Posterior cingulate gyrus (tissue), 11 donors: Measurements from ENCODE around the gene OTOP1.
"Not testable (repeated sequence)": the region's sequence is repeated elsewhere in the genome, so short reads cannot be mapped to it uniquely, and the experiment has no call there.

Source experiments
- DNase-seq, 10 donors: peaks; one replicate each; pipeline versions ENCODE4 v3.0.0 to v3.0.0-alpha.2; 2020 to 2021; ENCODE audit warnings: mixed read lengths in 3 of 10
- intact Hi-C: fragments of 100-400 bp; cut with DNase I; formaldehyde crosslinking; loops from one replicate; pipeline ENCODE4 v1.15.1; 2023

OTOP1 gene

GRCh38 chr4:4166986-4167385 lies 59.7 kb downstream of the OTOP1 start:
- intact Hi-C loops, DNase-seq: not testable (repeated sequence)

DNA sequence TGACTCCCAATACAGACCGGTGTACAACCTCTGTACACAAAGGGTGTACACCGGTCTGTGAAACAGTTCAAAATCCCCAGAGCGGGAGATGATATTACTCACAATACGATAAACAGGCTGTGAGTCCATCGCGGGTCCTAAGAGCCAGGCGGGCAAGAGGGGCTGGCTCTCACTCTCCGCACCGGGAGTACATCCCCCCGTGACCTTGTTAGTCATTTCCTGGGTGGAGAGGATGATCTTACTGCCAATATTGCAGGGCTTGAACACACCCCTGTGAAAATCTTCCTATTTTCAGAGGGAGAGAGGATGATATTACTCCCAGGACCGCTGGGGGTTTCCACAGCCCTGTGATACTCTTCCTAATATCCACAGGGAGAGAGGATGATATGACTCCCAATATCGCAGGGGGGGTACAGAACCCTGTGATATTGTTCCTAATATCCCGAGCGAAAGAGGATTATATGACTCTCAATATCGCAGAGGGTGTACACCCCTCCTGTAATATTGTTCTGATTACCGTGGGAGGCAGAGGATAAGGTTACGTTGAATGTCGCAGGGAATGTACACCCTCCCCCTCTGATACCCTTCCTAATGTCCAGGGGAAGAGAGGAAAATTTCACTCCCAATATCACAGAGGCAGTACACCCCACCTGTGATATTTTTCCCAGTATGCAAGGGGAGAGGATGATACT lies 60.9 kb downstream of the OTOP1 start:
- DNase-seq, intact Hi-C loops: not testable (repeated sequence)

DNA sequence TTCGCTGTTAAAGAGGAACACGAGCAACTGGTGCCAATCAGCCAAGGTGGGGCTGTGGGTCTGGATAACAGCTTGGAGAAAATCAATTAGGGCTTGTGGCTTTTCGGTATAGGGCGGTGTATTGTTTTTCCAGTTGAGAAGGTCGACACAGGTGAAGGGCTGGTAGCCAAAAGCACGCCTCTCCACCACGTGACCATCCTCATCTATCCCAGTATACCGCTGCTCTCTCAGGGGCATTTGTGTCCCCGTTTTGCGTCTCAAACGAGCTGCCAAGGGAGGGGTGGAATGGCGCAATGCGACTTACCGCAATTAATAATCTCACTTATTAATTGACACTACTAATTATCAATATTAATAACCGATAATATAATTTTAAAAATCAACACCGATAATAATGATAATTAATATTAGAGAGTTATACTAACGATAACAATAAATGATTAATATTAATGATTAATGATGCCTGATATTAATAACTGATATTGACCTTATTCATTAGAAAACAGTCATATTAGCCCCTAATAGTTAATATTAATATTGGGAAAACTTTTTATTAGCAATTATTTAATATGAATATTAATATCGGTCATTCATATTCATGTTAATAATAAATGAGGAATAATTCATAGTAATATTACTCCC lies 62.1 kb downstream of the OTOP1 start:
- DNase-seq, intact Hi-C loops: not testable (repeated sequence)

DNA sequence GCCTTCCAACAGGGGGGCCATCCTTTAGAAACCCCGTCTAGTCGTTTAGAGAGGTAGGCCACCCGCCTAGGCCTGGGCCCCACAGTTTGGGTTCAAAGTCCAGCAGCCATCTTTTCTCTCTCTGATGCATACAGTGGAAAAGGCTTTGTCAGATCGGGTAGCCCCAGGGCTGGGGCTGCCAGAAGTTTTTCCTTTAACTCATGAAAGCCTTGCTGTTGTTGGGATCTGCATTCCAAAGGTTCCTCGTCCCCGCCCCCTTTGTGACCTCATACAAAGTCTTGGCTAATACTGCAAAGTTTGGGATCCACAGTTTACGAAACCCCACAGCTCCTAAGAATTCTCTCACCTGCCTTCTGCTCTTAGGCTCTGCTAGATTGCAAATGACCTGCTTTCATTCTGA lies 64.5 kb downstream of the OTOP1 start:
- DNase-seq, intact Hi-C loops: not testable (repeated sequence)

GRCh38 chr4:4160956-4161665 lies 65.6 kb downstream of the OTOP1 start:
- intact Hi-C loops, DNase-seq: not testable (repeated sequence)

GRCh38 chr4:4145622-4146021 lies 81.1 kb downstream of the OTOP1 start:
- intact Hi-C loops, result not testable (repeated sequence)
- DNase-seq, result peak in 6 of 10 donors; percentile 20 to 75 (median 29)

DNA sequence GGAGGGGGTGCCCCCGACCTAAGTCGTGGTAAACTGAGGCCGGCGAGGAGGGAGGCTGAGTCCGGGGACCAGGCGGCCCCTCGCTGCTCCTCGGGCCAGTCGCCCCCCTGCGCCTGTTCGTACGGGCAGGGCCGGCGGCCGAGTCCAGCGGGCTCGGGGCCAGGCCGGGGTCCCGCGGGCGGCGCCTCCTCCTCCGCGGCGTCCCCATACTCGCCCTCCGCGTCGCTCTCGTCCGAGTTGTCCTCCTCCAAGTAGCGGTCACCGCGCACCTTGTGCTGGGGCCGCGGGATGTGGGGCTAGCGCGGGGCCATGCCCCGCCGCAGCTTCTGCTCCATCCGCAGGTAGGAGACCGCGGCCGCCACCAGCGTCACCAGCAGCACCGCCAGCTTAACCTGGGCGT lies 83.4 kb downstream of the OTOP1 start:
- DNase-seq, intact Hi-C loops: not testable (repeated sequence)

DNA sequence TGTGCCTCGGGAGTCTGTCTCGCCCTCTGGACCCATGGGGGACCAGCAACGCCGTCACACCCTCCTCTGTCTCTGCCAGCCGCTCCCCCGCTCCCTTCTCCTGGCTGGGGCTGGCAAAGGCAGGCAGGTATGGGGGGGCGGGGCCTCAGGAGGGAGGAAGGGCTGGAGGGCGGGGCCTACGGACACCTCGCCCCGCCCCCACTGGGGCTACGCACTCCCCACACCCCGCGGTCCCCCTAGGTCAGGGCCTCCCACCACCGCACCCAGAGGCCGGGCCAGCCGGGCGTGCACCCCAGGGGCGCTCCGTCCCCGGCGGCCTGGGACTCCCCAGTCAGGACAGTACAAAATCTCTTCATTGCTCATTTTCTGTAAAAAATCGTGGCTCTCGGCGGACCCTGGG lies 84.0 kb downstream of the OTOP1 start:
- intact Hi-C loops, DNase-seq: not testable (repeated sequence)

- intact Hi-C loops, DNase-seq: not testable (repeated sequence)
These were observed 85.5 kb downstream of the OTOP1 start for GRCh38 chr4:4141186-4141585.
